ENCODE measurements around the gene RBM47.

DNA sequence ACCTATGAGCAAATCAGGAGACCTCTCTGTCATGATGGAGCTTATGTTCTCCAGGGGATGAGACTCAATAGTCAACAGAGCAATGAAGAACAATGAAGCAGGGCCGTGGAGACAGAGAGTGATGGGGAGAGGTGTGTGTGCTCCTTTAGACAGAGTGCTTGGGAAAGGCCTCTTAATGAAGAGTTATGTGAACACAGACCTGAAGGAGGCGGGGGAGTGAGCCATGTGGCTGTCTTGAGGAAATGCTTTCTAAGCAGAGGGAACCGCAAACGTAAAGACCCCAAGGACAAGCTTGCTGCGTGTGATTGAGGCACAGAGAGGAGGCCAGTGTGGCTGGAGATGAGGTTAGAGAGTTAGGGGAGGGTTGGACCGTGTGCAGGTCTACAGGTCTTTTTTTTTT, 241.4 kb downstream of the RBM47 start:
- TF ChIP-seq, protein P1, sequence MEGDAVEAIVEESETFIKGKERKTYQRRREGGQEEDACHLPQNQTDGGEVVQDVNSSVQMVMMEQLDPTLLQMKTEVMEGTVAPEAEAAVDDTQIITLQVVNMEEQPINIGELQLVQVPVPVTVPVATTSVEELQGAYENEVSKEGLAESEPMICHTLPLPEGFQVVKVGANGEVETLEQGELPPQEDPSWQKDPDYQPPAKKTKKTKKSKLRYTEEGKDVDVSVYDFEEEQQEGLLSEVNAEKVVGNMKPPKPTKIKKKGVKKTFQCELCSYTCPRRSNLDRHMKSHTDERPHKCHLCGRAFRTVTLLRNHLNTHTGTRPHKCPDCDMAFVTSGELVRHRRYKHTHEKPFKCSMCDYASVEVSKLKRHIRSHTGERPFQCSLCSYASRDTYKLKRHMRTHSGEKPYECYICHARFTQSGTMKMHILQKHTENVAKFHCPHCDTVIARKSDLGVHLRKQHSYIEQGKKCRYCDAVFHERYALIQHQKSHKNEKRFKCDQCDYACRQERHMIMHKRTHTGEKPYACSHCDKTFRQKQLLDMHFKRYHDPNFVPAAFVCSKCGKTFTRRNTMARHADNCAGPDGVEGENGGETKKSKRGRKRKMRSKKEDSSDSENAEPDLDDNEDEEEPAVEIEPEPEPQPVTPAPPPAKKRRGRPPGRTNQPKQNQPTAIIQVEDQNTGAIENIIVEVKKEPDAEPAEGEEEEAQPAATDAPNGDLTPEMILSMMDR (IDR thresholded peaks at IDR 0.05; ENCODE audit: insufficient read depth, low read length, poor library complexity, severe bottlenecking): no peak
- TF ChIP-seq EZH2phosphoT487 (conservative IDR thresholded peaks at IDR 0.05; ENCODE audit: low read length): no peak
